GM23338 (cell line): Measurements from ENCODE around the gene MOV10. TPM values are rescaled to one million over a fixed set of nuclear protein-coding genes. Genes with fewer than 3 reads are reported as not detected.

ENCODE experiments used
- ATAC-seq: fragments of 200-7000 bp; cut with Tn5 transposase; 3 replicates; pipeline ENCODE4 v1.9.1; 2020
- DNase-seq: peaks from one replicate; pipeline ENCODE4 v3.0.0-alpha.2; 2015; ENCODE audit warnings: low spot score
- H2AFZ ChIP-seq: fragments of 200-600 bp; sonication (generic); 2 replicates; pipeline ENCODE4 v1.8.0; 2016; ENCODE audit warnings: antibody characterized with exemption, mild to moderate bottlenecking, moderate library complexity
- H3F3A ChIP-seq: fragments of 200-600 bp; sonication (generic); replicated peaks from 2 replicates; pipeline ENCODE4 v1.8.0; 2017; ENCODE audit warnings: antibody characterized with exemption, mixed run types, low read depth
- H3K27ac ChIP-seq: fragments of 200-600 bp; sonication (generic); 2 replicates; pipeline ENCODE4 v1.6.1; 2016; ENCODE audit warnings: low read depth
- H3K27me3 ChIP-seq: fragments of 200-600 bp; sonication (generic); 2 replicates; pipeline ENCODE4 v1.8.0; 2016; ENCODE audit warnings: mild to moderate bottlenecking, mixed run types, moderate library complexity; ENCODE audit not compliant: insufficient read depth
- H3K36me3 ChIP-seq: fragments of 200-600 bp; sonication (generic); 2 replicates; pipeline ENCODE4 v1.8.0; 2016; ENCODE audit warnings: mild to moderate bottlenecking; ENCODE audit not compliant: insufficient read depth
- H3K4me1 ChIP-seq: fragments of 200-600 bp; sonication (generic); 2 replicates; pipeline ENCODE4 v1.8.0; 2016; ENCODE audit warnings: mild to moderate bottlenecking, moderate library complexity; ENCODE audit not compliant: insufficient read depth
- H3K4me2 ChIP-seq: fragments of 200-600 bp; sonication (generic); 2 replicates; pipeline ENCODE4 v1.7.1; 2017; ENCODE audit warnings: mixed run types
- H3K4me3 ChIP-seq: fragments of 200-600 bp; sonication (generic); 2 replicates; pipeline ENCODE4 v1.6.1; 2016; ENCODE audit warnings: mixed run types
- H3K79me2 ChIP-seq: fragments of 200-600 bp; sonication (generic); replicated peaks from 2 replicates; pipeline ENCODE4 v1.8.0; 2017; ENCODE audit warnings: mild to moderate bottlenecking; ENCODE audit not compliant: insufficient read depth
- H3K9me2 ChIP-seq: fragments of 200-600 bp; sonication (generic); 2 replicates; pipeline ENCODE4 v1.8.0; 2017; ENCODE audit not compliant: insufficient read depth
- H4K20me1 ChIP-seq: fragments of 200-600 bp; sonication (generic); replicated peaks from 2 replicates; pipeline ENCODE4 v1.8.0; 2017; ENCODE audit warnings: mild to moderate bottlenecking; ENCODE audit not compliant: insufficient read depth
- H3K27ac Mint-ChIP-seq: 2 replicates; pipeline ENCODE4 v1.8.0; 2020; ENCODE audit warnings: inconsistent platforms, mild to moderate bottlenecking, moderate library complexity, mixed read lengths
- H3K27me3 Mint-ChIP-seq: 3 replicates; pipeline ENCODE4 v1.8.0; 2022; ENCODE audit warnings: low read depth, mild to moderate bottlenecking, moderate library complexity, mixed read lengths, inconsistent platforms; ENCODE audit not compliant: insufficient read depth, poor library complexity
- H3K36me3 Mint-ChIP-seq: 3 replicates; pipeline ENCODE4 v1.8.0; 2021; ENCODE audit warnings: low read depth, mild to moderate bottlenecking, inconsistent platforms, moderate library complexity, mixed read lengths
- H3K4me1 Mint-ChIP-seq: 3 replicates; pipeline ENCODE4 v1.8.0; 2020; ENCODE audit warnings: mild to moderate bottlenecking, inconsistent platforms, mixed read lengths
- H3K4me3 Mint-ChIP-seq: 3 replicates; pipeline ENCODE4 v1.8.0; 2021; ENCODE audit warnings: moderate library complexity, mild to moderate bottlenecking, inconsistent platforms, mixed read lengths
- H3K9me3 Mint-ChIP-seq: 3 replicates; pipeline ENCODE4 v1.8.0; 2020; ENCODE audit warnings: moderate library complexity, mild to moderate bottlenecking, inconsistent platforms, mixed read lengths
- CREB1 ChIP-seq: fragments of 250-450 bp; sonication (Bioruptor Pico); IDR thresholded peaks from 2 replicates; pipeline ENCODE4 v1.5.0; 2020; ENCODE audit warnings: low read depth, mild to moderate bottlenecking, moderate library complexity
- EZH2 ChIP-seq: fragments of 200-600 bp; sonication (generic); IDR thresholded peaks from one replicate; pipeline ENCODE4 v1.8.0; 2017; ENCODE audit warnings: antibody characterized with exemption, mild to moderate bottlenecking, low read depth; ENCODE audit not compliant: unreplicated experiment
- EZH2phosphoT487 ChIP-seq: fragments of 200-600 bp; sonication (generic); IDR thresholded peaks from one replicate; pipeline ENCODE4 v1.8.1; 2018; ENCODE audit warnings: antibody characterized with exemption; ENCODE audit not compliant: unreplicated experiment
- JUNB ChIP-seq: IDR thresholded peaks from one replicate; pipeline ENCODE4 v1.6.1; 2016; ENCODE audit warnings: antibody characterized with exemption; ENCODE audit not compliant: unreplicated experiment
- POLR2AphosphoS5 ChIP-seq: IDR thresholded peaks from 2 replicates; pipeline ENCODE4 v1.6.1; 2016; ENCODE audit warnings: antibody characterized with exemption, low read depth
- STAT1 ChIP-seq: IDR thresholded peaks from one replicate; pipeline ENCODE4 v1.6.1; 2016; ENCODE audit warnings: antibody characterized with exemption; ENCODE audit not compliant: unreplicated experiment
- ZNF114 ChIP-seq: fragments of 250-450 bp; sonication (Bioruptor Pico); IDR thresholded peaks from 2 replicates; pipeline ENCODE4 v1.5.0; 2020; ENCODE audit warnings: mild to moderate bottlenecking, moderate library complexity
- ZNF331 ChIP-seq: fragments of 250-450 bp; sonication (Bioruptor Pico); IDR thresholded peaks from 2 replicates; pipeline ENCODE4 v1.5.0; 2020; ENCODE audit warnings: low read depth, mild to moderate bottlenecking, moderate library complexity
- polyA plus RNA-seq: library from polyadenylated mRNA; unstranded; fragments of >200 nt; fragmentation: Nextera tagmentation; extraction: Ambion mirVana; gene quantifications from 2 replicates; pipeline ENCODE4 v1.2.1, GENCODE V29; 2016
- total RNA-seq: library from RNA; depleted of rRNA; stranded (reverse); fragments of >200 nt; shearing (Covaris generic); gene quantifications from 2 replicates; pipeline ENCODE4 v1.2.3, GENCODE V29; 2014
- TF ChIP-seq, protein P1 (sequence below): IDR thresholded peaks from one replicate; pipeline ENCODE4 v1.6.1; 2018; ENCODE audit warnings: antibody characterized with exemption; ENCODE audit not compliant: unreplicated experiment
- TF ChIP-seq, protein P2 (sequence below): IDR thresholded peaks from 2 replicates; pipeline ENCODE4 v1.6.1; 2016; ENCODE audit warnings: antibody characterized with exemption
- TF ChIP-seq, protein P3 (sequence below), 2 experiments: fragments of 200-600 bp in 1 of 2; sonication (generic) in 1 of 2; conservative IDR thresholded peaks; 2 replicates each; pipeline versions ENCODE4 v1.5.1 to v1.6.1; 2016 to 2017; ENCODE audit warnings: antibody characterized with exemption in 2 of 2, low read depth in 2 of 2, mild to moderate bottlenecking in 2 of 2, moderate library complexity in 1 of 2

MOV10 gene
- total and polyA plus RNA-seq, 2 experiments from 2014 or later, result 53.6 to 77.6 TPM

DNA sequence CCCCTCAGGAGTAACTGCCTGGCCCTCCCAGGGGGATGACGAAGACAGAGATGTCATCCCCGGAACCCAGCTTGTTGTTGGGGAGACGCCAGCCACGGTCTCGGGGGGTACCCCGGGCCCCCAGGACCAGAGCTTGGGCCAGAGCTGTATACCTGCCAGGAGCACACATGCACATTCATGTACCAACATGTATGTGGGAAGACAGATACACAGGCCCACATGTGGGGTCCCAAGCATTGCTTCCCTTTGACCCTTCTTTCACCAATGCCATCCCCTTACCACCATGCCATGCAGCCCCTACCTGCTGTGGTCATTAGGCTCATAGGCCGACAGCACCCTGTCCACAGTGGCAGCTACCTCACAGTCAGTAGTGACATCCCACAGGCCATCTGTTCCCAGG, 35.7 kb downstream of the MOV10 start (continued):
- TF ChIP-seq, protein P1, sequence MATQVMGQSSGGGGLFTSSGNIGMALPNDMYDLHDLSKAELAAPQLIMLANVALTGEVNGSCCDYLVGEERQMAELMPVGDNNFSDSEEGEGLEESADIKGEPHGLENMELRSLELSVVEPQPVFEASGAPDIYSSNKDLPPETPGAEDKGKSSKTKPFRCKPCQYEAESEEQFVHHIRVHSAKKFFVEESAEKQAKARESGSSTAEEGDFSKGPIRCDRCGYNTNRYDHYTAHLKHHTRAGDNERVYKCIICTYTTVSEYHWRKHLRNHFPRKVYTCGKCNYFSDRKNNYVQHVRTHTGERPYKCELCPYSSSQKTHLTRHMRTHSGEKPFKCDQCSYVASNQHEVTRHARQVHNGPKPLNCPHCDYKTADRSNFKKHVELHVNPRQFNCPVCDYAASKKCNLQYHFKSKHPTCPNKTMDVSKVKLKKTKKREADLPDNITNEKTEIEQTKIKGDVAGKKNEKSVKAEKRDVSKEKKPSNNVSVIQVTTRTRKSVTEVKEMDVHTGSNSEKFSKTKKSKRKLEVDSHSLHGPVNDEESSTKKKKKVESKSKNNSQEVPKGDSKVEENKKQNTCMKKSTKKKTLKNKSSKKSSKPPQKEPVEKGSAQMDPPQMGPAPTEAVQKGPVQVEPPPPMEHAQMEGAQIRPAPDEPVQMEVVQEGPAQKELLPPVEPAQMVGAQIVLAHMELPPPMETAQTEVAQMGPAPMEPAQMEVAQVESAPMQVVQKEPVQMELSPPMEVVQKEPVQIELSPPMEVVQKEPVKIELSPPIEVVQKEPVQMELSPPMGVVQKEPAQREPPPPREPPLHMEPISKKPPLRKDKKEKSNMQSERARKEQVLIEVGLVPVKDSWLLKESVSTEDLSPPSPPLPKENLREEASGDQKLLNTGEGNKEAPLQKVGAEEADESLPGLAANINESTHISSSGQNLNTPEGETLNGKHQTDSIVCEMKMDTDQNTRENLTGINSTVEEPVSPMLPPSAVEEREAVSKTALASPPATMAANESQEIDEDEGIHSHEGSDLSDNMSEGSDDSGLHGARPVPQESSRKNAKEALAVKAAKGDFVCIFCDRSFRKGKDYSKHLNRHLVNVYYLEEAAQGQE, result no peak

DNA sequence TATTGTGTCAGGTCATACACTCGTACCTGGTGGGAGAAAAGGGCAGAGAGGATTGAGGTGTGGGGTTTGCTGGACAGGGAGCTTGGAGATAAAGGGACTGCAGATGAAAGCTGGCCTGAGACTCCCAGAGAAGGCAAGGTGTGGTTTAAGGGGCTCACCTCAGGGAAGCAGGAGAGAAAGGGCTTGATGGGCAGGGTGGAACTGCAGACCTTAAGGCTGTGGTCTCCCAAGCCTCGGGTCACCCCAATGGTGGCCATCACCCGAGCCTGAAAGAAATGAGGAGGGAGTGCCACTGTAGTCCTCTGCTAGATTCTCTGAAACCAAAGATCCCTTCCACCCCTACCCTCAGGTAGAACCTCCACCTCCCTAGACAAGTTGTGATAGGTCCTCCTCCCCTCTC, 36.1 kb downstream of the MOV10 start:
- DNase-seq (no peak), ATAC-seq (no peak)
- H3K4me2 ChIP-seq, result no peak overlapping the region
- H3K4me3 Mint-ChIP-seq, result no peak overlapping the region
- H3K9me2 ChIP-seq, result no peaks in the 10 kb centered on the region
- H3K27me3 Mint-ChIP-seq, result peaks cover 38% of the 10 kb centered on the region
- H3K27ac ChIP-seq, result no peak overlapping the region
- H4K20me1 ChIP-seq, result no peaks in the 10 kb centered on the region; the same call in 1 of the 2 replicates
- peaks cover 12% of the 10 kb centered on the region for H3F3A ChIP-seq
- H3K27ac Mint-ChIP-seq, result no peak overlapping the region
- H3K4me1 Mint-ChIP-seq, result peaks cover 50% of the 10 kb centered on the region
- no peak overlapping the region for H2AFZ ChIP-seq
- no peaks in the 10 kb centered on the region; the same call in 2 of the 3 replicates for H3K9me3 Mint-ChIP-seq
- peaks cover 36% of the 10 kb centered on the region for H3K27me3 ChIP-seq
- peaks cover 41% of the 10 kb centered on the region for H3K4me1 ChIP-seq
- H3K4me3 ChIP-seq, result no peak overlapping the region
- H3K79me2 ChIP-seq, result no peaks in the 10 kb centered on the region
- TF ChIP-seq CREB1 (CRISPR knock-in tag) (no peak), JUNB (no peak), EZH2 (no peak), STAT1 (no peak), POLR2AphosphoS5 (no peak), ZNF331 (no peak), ZNF114 (CRISPR knock-in tag) (no peak), EZH2phosphoT487 (no peak)
- TF ChIP-seq, protein P1, result no peak
- TF ChIP-seq, protein P2, sequence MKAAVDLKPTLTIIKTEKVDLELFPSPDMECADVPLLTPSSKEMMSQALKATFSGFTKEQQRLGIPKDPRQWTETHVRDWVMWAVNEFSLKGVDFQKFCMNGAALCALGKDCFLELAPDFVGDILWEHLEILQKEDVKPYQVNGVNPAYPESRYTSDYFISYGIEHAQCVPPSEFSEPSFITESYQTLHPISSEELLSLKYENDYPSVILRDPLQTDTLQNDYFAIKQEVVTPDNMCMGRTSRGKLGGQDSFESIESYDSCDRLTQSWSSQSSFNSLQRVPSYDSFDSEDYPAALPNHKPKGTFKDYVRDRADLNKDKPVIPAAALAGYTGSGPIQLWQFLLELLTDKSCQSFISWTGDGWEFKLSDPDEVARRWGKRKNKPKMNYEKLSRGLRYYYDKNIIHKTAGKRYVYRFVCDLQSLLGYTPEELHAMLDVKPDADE, result no peak
- TF ChIP-seq, protein P3, sequence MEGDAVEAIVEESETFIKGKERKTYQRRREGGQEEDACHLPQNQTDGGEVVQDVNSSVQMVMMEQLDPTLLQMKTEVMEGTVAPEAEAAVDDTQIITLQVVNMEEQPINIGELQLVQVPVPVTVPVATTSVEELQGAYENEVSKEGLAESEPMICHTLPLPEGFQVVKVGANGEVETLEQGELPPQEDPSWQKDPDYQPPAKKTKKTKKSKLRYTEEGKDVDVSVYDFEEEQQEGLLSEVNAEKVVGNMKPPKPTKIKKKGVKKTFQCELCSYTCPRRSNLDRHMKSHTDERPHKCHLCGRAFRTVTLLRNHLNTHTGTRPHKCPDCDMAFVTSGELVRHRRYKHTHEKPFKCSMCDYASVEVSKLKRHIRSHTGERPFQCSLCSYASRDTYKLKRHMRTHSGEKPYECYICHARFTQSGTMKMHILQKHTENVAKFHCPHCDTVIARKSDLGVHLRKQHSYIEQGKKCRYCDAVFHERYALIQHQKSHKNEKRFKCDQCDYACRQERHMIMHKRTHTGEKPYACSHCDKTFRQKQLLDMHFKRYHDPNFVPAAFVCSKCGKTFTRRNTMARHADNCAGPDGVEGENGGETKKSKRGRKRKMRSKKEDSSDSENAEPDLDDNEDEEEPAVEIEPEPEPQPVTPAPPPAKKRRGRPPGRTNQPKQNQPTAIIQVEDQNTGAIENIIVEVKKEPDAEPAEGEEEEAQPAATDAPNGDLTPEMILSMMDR (conservative IDR thresholded peaks at IDR 0.05; ENCODE audit: low read depth in 2 of 2), result no peak
- H3K36me3 ChIP-seq, result no peaks in the 10 kb centered on the region; the same call in 1 of the 2 replicates
- H3K36me3 Mint-ChIP-seq, result peaks cover 12% of the 10 kb centered on the region; the same call in 2 of the 3 replicates
